Fibroblast of lung (primary cell): Measurements from ENCODE around the gene KRTAP4-4.
"Not testable (repeated sequence)": the region's sequence is repeated elsewhere in the genome, so short reads cannot be mapped to it uniquely, and the experiment has no call there.

Experiments used
- CTCF ChIP-seq, 2 donors: IDR thresholded peaks in 1 of 2; conservative IDR thresholded peaks in 1 of 2; 1 replicate in 1 of 2; 2 replicates in 1 of 2; pipeline ENCODE4 v1.5.1; 2011 to 2012; ENCODE audit warnings: low read length in 2 of 2, control low read depth in 1 of 2, inconsistent platforms in 1 of 2, low read depth in 1 of 2, mild to moderate bottlenecking in 1 of 2
- EZH2 ChIP-seq: IDR thresholded peaks from 2 replicates; pipeline ENCODE4 v1.5.1; 2012; ENCODE audit warnings: low read length, control low read depth, mild to moderate bottlenecking; ENCODE audit errors: missing control alignments

GRCh38 chr17:41189837-41190318, 29.3 kb upstream of the KRTAP4-4 start, which contains the start of gene KRTAP9-1:
- TF ChIP-seq CTCF (conservative IDR thresholded peaks at IDR 0.05 in 1 of 2, IDR thresholded peaks at IDR 0.05 in 1 of 2; ENCODE audit: low read depth in 1 of 2, low read length in 2 of 2); EZH2: not testable (repeated sequence)
